GM19468 (cell line): ENCODE data around the gene TPRA1.
"Not testable (repeated sequence)": the region's sequence is repeated elsewhere in the genome, so short reads cannot be mapped to it uniquely, and the experiment has no call there.

Experiments
- ATAC-seq: cut with Tn5 transposase; IDR thresholded peaks from one replicate; pipeline ENCODE4 v1.9.1; 2021; ENCODE audit warnings: mild to moderate bottlenecking, moderate library complexity, moderate number of reproducible peaks; ENCODE audit not compliant: unreplicated experiment; ENCODE audit errors: extremely low read depth

Gene TPRA1

DNA sequence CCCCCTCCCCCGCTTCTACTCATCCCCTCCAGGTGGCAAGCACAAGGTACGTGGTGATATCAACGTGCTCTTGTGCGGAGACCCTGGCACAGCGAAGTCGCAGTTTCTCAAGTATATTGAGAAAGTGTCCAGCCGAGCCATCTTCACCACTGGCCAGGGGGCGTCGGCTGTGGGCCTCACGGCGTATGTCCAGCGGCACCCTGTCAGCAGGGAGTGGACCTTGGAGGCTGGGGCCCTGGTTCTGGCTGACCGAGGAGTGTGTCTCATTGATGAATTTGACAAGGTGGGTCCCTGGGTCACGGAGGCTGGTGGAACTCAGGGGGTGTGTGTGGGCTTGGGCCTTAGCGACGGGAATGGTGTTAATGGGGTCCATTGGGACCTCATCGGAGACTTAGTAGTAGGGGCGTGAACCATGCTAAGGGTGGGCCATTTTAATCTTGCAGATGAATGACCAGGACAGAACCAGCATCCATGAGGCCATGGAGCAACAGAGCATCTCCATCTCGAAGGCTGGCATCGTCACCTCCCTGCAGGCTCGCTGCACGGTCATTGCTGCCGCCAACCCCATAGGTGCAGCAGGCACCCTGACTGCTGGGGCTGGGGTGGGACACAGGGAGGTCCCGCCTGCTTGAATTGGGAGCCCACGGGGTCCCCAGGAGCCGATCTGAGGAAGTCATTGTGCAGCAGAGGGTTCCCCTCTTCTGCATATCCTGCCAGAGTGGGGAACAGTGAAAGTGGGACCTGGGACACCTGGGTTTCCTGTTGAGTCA lies 26.5 kb upstream of the TPRA1 start:
- no peak for ATAC-seq

- ATAC-seq: no peak
These were observed 25.2 kb upstream of the TPRA1 start for GRCh38 chr3:127615631-127616305.

GRCh38 chr3:127614928-127615589 lies 24.5 kb upstream of the TPRA1 start:
- no peak for ATAC-seq

DNA sequence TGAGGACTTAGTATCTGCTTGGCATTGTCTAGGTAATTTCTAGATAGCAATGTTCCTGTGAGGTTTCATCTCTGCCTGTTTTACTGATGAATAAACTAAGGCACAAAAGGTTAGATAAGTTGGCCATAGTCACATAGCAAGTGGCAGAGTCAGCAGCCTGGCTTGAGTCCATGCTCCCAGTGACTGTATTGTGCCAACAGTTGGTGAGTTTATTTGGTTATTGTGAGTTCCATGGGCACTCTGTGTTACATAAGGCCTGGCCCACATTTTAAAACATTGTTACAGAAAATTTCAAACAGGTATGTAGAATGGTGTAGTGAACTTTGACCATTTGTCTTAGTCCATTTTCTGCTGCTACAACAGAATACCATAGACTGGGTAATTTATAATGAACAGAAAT lies 22.9 kb upstream of the TPRA1 start:
- no peak for ATAC-seq

DNA sequence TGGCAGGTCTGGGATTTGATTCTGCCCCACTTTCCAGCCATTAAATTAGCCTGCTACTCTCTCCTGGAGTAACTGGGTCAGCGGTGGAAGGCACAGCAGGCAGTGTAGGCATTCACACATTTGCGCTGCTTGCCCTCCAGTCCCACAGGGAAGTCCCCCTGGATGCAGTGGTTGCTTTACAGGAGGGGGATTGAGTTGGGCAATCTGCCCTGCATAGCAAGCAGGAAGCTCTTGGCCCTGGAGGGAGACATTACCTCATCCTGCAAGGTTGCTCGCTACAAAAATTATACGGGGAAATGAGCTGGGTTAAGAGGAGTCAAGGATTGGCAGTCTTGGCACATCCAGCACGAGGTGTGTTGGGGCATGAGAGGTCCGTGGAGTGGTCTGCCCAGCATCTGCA lies 22.4 kb upstream of the TPRA1 start:
- no peak for ATAC-seq

DNA sequence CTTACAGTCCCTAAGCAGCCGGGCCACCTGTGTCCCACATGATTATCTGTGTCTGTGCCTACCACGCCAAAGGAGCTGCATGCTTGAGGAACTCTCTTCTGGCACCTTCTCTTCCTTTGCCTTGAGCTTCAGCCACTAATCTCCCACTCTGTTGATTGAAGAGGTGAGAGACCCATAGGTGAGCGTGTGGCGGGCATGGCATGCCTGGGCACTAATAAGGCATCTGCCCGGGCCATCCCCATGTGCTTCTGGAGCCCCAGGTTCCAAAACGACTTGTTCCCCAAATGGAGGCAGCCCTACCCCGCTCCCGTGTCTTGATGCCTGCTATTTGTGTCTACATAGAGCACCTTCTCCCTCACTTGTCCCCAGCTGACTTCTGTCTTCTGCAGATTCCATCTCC lies 20.7 kb upstream of the TPRA1 start:
- ATAC-seq: no peak

DNA sequence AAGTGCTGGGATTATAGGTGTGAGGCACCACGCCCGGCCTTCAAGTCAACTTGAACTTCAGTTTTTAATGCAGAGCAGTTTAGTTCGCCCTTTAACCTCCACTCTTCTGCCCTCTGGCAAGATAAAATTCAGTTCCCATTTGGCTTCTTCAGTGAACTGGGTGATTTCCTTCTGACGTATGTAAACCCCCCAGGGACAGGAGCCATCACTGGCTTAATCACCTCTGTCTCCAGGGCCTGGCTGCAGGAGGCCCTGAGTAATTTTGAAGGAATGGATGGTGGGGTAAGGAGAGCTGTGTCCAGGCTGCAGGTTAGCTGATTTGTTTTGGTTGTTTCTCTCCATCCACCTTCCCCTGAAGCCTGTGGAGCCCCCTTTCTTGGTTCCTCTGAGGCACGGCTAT lies 19.6 kb upstream of the TPRA1 start:
- no peak for ATAC-seq

GRCh38 chr3:127608362-127608718 lies 17.8 kb upstream of the TPRA1 start:
- ATAC-seq: no peak

DNA sequence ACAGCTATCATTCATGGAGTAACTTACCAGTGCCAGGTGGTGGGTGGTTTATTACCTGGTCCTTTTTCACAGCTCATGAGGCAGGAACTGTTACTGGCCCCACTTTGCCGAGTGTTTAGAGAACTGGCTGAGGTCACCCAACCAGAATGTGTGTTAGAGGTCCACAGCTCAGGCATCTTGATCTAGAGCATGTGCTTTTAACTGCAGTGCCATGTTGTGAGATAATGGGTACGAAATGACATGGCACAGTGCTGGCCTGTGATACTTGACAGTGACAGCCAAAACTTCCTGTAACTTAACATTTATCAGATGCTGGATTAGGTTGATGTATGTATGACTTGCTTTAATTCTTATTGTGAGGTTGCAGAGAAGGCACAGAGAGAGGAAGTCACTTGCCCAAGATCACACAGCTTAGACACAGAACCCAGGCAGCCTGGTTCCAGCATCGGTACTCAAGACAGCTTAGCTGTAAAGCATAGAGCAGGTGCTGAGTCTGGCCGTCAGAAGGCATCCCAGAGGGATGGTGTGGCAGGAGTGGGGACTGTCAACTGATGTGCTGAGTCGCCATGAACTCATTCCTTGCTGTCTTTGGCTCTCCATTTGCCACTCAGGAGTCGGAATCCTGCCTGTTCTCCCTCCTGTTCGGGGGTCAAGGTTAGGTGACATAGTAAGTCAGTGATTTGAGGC lies 17.3 kb upstream of the TPRA1 start:
- no peak for ATAC-seq

GRCh38 chr3:127606981-127607595 lies 16.6 kb upstream of the TPRA1 start:
- no peak for ATAC-seq

DNA sequence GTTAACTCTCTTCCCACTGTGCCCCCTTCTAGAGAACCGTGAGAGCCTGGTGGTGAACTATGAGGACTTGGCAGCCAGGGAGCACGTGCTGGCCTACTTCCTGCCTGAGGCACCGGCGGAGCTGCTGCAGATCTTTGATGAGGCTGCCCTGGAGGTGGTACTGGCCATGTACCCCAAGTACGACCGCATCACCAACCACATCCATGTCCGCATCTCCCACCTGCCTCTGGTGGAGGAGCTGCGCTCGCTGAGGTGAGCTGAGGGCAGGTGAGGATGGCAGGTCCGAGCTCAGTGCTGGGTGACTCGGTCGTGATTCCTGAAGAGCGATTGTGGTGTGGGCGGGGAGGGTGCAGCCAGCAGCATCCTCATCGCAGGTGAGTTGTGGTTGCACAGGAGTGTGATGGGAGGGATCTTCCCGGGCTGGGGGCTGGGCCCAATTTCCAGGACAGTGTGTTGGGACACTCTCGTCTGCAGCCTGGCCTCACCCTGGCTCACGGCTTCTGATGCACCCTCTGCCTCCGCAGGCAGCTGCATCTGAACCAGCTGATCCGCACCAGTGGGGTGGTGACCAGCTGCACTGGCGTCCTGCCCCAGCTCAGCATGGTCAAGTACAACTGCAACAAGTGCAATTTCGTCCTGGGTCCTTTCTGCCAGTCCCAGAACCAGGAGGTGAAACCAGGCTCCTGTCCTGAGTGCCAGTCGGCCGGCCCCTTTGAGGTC lies 15.7 kb upstream of the TPRA1 start:
- ATAC-seq: no peak

DNA sequence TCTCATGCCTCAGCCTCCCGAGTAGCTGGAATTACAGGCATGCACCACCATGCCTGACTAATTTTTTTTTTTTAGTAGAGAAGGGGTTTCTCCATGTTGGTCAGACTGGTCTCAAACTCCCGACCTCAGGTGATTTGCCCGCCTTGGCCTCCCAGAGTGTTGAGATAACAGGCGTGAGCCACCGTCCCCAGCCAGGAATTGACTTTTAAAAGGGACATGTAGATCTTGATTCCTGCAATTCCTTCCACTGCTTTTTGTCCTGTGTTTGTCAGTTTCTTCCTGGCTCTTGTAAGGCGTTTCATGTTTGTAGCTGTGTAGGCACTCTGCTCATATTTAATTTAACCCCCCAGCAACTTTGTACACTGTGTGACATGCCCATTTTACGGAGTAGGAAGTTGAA lies 15.0 kb upstream of the TPRA1 start:
- not testable (repeated sequence) for ATAC-seq

DNA sequence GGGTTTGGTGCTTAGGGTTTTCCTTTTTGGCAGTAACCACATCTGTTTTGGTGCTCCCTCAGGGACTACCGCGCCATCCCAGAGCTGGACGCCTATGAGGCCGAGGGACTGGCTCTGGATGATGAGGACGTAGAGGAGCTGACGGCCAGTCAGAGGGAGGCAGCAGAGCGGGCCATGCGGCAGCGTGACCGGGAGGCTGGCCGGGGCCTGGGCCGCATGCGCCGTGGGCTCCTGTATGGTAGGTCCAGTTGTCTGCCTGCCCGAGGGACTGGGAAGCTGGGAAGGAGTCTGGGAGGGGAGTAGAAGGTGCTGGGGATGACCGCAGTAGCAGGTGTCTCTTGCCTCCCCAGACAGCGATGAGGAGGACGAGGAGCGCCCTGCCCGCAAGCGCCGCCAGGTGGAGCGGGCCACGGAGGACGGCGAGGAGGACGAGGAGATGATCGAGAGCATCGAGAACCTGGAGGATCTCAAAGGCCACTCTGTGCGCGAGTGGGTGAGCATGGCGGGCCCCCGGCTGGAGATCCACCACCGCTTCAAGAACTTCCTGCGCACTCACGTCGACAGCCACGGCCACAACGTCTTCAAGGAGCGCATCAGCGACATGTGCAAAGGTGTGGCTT lies 14.1 kb upstream of the TPRA1 start:
- ATAC-seq: no peak

- ATAC-seq: no peak
These were observed 13.5 kb upstream of the TPRA1 start for GRCh38 chr3:127604035-127604434.

DNA sequence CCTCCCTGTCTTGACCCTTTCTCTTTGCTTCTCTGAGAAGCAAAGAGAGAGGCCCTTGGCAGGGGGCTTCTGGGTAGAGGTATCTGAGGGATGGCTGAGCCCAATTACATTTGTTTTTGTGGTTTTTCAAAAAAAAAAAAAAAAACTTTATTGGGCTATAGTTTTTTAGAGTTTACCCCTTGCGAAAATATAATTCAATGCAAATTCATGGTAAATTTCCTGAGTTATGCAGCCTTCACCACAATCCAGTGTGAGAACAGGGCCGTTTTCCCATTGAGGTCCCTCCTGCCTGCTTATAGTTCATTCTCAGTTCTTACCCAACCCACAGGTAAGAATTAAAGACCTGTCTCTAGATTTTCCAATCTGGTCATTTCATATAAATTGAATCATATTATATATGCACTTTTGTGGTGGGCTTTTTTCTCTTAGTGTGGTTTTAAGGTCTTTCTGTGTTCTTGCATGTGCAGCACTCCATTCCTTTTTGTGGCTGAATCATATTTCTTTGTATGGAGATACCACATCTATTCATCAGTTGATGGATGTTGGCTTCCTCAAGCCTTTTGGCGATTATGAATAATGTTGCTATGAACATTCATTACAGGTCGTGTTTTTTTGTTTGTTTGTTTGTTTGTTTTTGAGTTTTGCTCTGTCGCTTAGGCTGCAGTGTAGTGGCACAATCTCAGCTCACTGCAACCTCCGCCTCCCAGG lies 10.4 kb upstream of the TPRA1 start:
- ATAC-seq: no peak

GRCh38 chr3:127598841-127599570 lies 8.5 kb upstream of the TPRA1 start:
- ATAC-seq: no peak

DNA sequence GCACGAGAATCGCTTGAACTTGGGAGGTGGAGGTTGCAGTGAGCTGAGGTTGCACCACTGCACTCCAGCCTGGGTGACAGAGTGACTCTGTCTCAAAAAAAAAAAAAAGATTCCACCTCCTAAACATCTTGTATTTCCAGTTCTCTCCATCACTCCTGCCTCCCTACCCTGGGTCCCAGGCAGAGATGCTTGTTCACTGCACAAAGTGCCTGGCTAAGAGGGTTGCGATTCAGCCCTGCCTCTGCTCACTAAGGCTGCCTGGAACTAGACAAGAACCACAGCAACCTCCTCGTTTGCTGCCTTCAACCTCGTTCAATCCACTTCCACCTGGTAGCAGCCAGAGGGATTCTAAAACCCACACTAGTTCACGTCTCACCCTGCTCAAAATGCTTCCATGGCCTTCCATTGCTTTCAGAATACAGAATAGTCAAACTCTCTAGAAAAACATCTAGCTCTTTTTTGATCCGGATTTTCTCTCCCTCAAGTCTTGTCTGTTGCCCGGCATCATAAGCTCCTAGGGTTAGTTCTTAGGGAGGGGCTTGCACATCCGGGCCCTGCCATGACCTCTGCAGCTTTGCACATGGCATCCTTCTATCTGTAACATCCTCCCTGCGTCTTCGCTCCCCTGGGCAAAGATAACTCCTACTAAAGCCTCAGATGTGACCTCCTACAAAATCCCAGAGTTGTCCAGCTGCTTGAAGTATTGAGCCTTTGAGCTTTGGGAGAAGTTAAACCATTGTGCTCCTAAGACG lies 6.7 kb upstream of the TPRA1 start:
- ATAC-seq: no peak
